Upper lobe of left lung (tissue), 6 donors: ENCODE data around the gene CTDNEP1. TPM values are rescaled to one million over a fixed set of nuclear protein-coding genes. Genes with fewer than 3 reads are reported as not detected.

Experiments
- ATAC-seq, 2 donors: fragments of 200-7000 bp; cut with Tn5 transposase; one replicate each; pipeline ENCODE4 v1.9.1; 2022; ENCODE audit warnings: mild to moderate bottlenecking in 2 of 2, moderate library complexity in 2 of 2; ENCODE audit not compliant: low FRiP score in 2 of 2
- DNase-seq, 2 donors: peaks; one replicate each; pipeline ENCODE4 v3.0.0-alpha.2; 2019 to 2020
- H3K27ac ChIP-seq, 4 donors: fragments of 200-600 bp; sonication (generic); one replicate each; pipeline ENCODE4 v1.5.1; 2016 to 2019
- H3K27me3 ChIP-seq, 4 donors: fragments of 200-600 bp; sonication (generic); one replicate each; pipeline ENCODE4 v1.5.1; 2017 to 2019
- H3K36me3 ChIP-seq, 4 donors: fragments of 200-600 bp; sonication (generic); one replicate each; pipeline ENCODE4 v1.5.1; 2016 to 2019
- H3K4me1 ChIP-seq, 4 donors: fragments of 200-600 bp; sonication (generic); one replicate each; pipeline ENCODE4 v1.5.1; 2018 to 2019
- H3K4me3 ChIP-seq, 4 donors: fragments of 200-600 bp; sonication (generic); one replicate each; pipeline ENCODE4 v1.5.1; 2017 to 2019; ENCODE audit warnings: mild to moderate bottlenecking in 2 of 4, moderate library complexity in 1 of 4
- H3K9me3 ChIP-seq, 4 donors: fragments of 200-600 bp; sonication (generic); one replicate each; pipeline ENCODE4 v1.5.1; 2018 to 2019
- CTCF ChIP-seq, 6 experiments: fragments of 450-650 bp in 4 of 6; fragments of 200-600 bp in 2 of 6; sonication (generic) in 2 of 6; IDR thresholded peaks; one replicate each; pipeline ENCODE4 v1.5.1; 2016 to 2019; ENCODE audit warnings: antibody characterized with exemption in 6 of 6
- EP300 ChIP-seq, 4 donors: sonication (generic); formaldehyde crosslinking; IDR thresholded peaks; one replicate each; pipeline ENCODE4 v1.5.1; 2017; ENCODE audit warnings: antibody characterized with exemption in 4 of 4, control low read depth in 2 of 4
- POLR2A ChIP-seq, 4 donors: fragments of 450-650 bp; IDR thresholded peaks; one replicate each; pipeline ENCODE4 v1.5.1; 2016 to 2017; ENCODE audit warnings: antibody characterized with exemption in 4 of 4, mild to moderate bottlenecking in 2 of 4
- POLR2AphosphoS5 ChIP-seq, 2 donors: sonication (generic); formaldehyde crosslinking; IDR thresholded peaks; one replicate each; pipeline ENCODE4 v1.5.1; 2017; ENCODE audit warnings: antibody characterized with exemption in 2 of 2
- WGBS, 2 donors: methylation state at CpG; one replicate each; pipeline ENCODE4 v1.1.5; 2017 to 2018; 5-methylcytosine and 5-hydroxymethylcytosine counted together
- total RNA-seq, 6 donors: library from RNA; depleted of rRNA in 4 of 6; stranded (reverse); fragments of >200 nt in 4 of 6; gene quantifications; one replicate each; pipeline versions ENCODE4 v1.1.0 to v1.2.1, GENCODE V29; 2016 to 2021
- donor health status: DM: no; HTN: no; CAD: no; lungs with moderate emphysema.
- donor health status: DM: no; HTN: yes; CAD: no; lungs with severe emphysema.

Gene CTDNEP1
- total RNA-seq, 6 donors from 2014 or later = 62.9 to 139 (median 75.0) TPM

- Histone ChIP-seq H3K27me3 (no peaks in the 10 kb centered on the region), H3K27ac (peak overlapping the region; percentile 97 to 100 (median 99)), H3K9me3 (no peaks in the 10 kb centered on the region), H3K4me3 (peak overlapping the region; percentile 92 to 100 (median 97)), H3K4me1 (peaks cover 31 to 37% (median 33%) of the 10 kb centered on the region in 4 donors), H3K36me3 (peaks cover 5 to 32% (median 26%) of the 10 kb centered on the region in 4 donors)
- peak in 1 of 2 donors; percentile 2 for ATAC-seq
- peak; percentile 48 to 88 for DNase-seq
- 1 to 3% methylated on average over 14 to 39 of the region's 55 CpGs for WGBS, 2 donors
- TF ChIP-seq CTCF (IDR thresholded peaks at IDR 0.05) = no peak
- TF ChIP-seq EP300 (IDR thresholded peaks at IDR 0.05) = no peak
- TF ChIP-seq POLR2A (IDR thresholded peaks at IDR 0.05) = no peak
- no peak for TF ChIP-seq POLR2AphosphoS5 (IDR thresholded peaks at IDR 0.05)
These were observed 573 bp downstream of the CTDNEP1 start for GRCh38 chr17:7250695-7251627.

- Histone ChIP-seq H3K9me3 (no peaks in the 10 kb centered on the region), H3K27me3 (no peaks in the 10 kb centered on the region), H3K4me3 (peak overlapping the region in 3 of 4 donors; percentile 92 to 98 (median 96)), H3K27ac (peak overlapping the region in 3 of 4 donors; percentile 97 to 100 (median 98)), H3K36me3 (peaks cover 5 to 31% (median 28%) of the 10 kb centered on the region in 4 donors), H3K4me1 (peaks cover 31 to 37% (median 33%) of the 10 kb centered on the region in 4 donors)
- TF ChIP-seq POLR2AphosphoS5 (IDR thresholded peaks at IDR 0.05) (no peak), POLR2A (IDR thresholded peaks at IDR 0.05) (no peak), EP300 (IDR thresholded peaks at IDR 0.05) (no peak), CTCF (IDR thresholded peaks at IDR 0.05) (no peak)
- ATAC-seq = no peak
- 76 to 87% methylated on average over 7 of the region's 7 CpGs for WGBS, 2 donors
- DNase-seq = no peak
These were observed 1.7 kb downstream of the CTDNEP1 start for GRCh38 chr17:7249830-7250229.

- no peak for DNase-seq
- H3K36me3 ChIP-seq = peaks cover 3 to 31% (median 27%) of the 10 kb centered on the region in 4 donors
- peaks cover 31 to 37% (median 33%) of the 10 kb centered on the region in 4 donors for H3K4me1 ChIP-seq
- H3K27ac ChIP-seq = no peak overlapping the region
- no peaks in the 10 kb centered on the region for H3K9me3 ChIP-seq
- peak overlapping the region in 1 of 4 donors; percentile 96 for H3K4me3 ChIP-seq
- TF ChIP-seq CTCF (IDR thresholded peaks at IDR 0.05) (no peak), POLR2A (IDR thresholded peaks at IDR 0.05) (no peak), POLR2AphosphoS5 (IDR thresholded peaks at IDR 0.05) (no peak), EP300 (IDR thresholded peaks at IDR 0.05) (no peak)
- no peak for ATAC-seq
- H3K27me3 ChIP-seq = no peaks in the 10 kb centered on the region
- 85 to 86% methylated on average over 6 of the region's 6 CpGs for WGBS, 2 donors
These were observed 2.3 kb downstream of the CTDNEP1 start for GRCh38 chr17:7249214-7249613.

GRCh38 chr17:7248796-7249195, 2.7 kb downstream of the CTDNEP1 start:
- Histone ChIP-seq H3K9me3 (no peaks in the 10 kb centered on the region), H3K4me3 (no peak overlapping the region), H3K4me1 (peaks cover 31 to 40% (median 34%) of the 10 kb centered on the region in 4 donors), H3K27ac (no peak overlapping the region), H3K27me3 (no peaks in the 10 kb centered on the region), H3K36me3 (peaks cover 0 to 33% (median 28%) of the 10 kb centered on the region in 4 donors)
- 67 to 82% methylated on average over 4 of the region's 4 CpGs for WGBS, 2 donors
- DNase-seq = no peak
- no peak for TF ChIP-seq POLR2A (IDR thresholded peaks at IDR 0.05)
- no peak for TF ChIP-seq POLR2AphosphoS5 (IDR thresholded peaks at IDR 0.05)
- no peak for TF ChIP-seq CTCF (IDR thresholded peaks at IDR 0.05)
- TF ChIP-seq EP300 (IDR thresholded peaks at IDR 0.05) = no peak
- ATAC-seq = no peak
